Peyer's patch (tissue), 4 donors: Measurements from ENCODE around the gene ANKRD44.

Source experiments
- POLR2A ChIP-seq, 2 donors: fragments of 450-650 bp; IDR thresholded peaks; one replicate each; pipeline ENCODE4 v1.5.1; 2017; ENCODE audit warnings: antibody characterized with exemption in 2 of 2, mild to moderate bottlenecking in 2 of 2, moderate library complexity in 2 of 2
- TF ChIP-seq, protein P1 (sequence below), 6 experiments: fragments of 450-650 bp in 4 of 6; fragments of 200-600 bp in 2 of 6; sonication (generic) in 1 of 6; IDR thresholded peaks; one replicate each; pipeline ENCODE4 v1.5.1; 2017 to 2019; ENCODE audit warnings: antibody characterized with exemption in 6 of 6, mild to moderate bottlenecking in 3 of 6, moderate library complexity in 1 of 6

DNA sequence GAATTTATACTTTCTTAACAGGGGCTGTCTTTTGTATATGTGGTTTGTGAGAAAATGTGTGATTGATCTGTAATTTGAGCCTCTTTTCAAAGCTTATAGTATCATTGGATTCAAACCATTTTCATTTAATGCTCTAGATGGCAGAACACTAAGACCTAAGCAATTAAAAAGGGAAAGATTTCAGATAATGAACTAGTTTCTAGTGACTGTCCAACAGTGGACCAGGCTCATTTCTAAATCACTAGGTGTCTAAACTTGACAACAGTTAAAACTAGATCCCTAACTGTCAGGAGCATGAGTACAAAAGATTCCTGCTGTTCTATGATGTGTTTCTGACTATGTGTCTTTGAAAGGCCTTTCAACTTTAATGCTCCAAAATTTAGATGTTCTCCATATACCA lies 54.6 kb downstream of the ANKRD44 start:
- TF ChIP-seq, protein P1, sequence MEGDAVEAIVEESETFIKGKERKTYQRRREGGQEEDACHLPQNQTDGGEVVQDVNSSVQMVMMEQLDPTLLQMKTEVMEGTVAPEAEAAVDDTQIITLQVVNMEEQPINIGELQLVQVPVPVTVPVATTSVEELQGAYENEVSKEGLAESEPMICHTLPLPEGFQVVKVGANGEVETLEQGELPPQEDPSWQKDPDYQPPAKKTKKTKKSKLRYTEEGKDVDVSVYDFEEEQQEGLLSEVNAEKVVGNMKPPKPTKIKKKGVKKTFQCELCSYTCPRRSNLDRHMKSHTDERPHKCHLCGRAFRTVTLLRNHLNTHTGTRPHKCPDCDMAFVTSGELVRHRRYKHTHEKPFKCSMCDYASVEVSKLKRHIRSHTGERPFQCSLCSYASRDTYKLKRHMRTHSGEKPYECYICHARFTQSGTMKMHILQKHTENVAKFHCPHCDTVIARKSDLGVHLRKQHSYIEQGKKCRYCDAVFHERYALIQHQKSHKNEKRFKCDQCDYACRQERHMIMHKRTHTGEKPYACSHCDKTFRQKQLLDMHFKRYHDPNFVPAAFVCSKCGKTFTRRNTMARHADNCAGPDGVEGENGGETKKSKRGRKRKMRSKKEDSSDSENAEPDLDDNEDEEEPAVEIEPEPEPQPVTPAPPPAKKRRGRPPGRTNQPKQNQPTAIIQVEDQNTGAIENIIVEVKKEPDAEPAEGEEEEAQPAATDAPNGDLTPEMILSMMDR (IDR thresholded peaks at IDR 0.05) = no peak
- no peak for TF ChIP-seq POLR2A (IDR thresholded peaks at IDR 0.05)
